Activated CD4-positive, alpha-beta T cell treated with anti-CD3 and anti-CD28 coated beads, Interleukin-2, amount 50 U/mL, for 4 hours (primary cell): ENCODE results near the gene UBAC2.
A peak's percentile ranks its signal among the peaks of the same experiment; 100 is the strongest.

Source experiments
- DNase-seq, 2 experiments: peaks; one replicate each; pipeline ENCODE4 v3.0.0-alpha.2; 2020

The UBAC2 gene

GRCh38 chr13:99299256-99299919 lies 98.7 kb downstream of the UBAC2 start:
- DNase-seq, result no peak

- DNase-seq, result no peak
Measured at GRCh38 chr13:99299920-99300341, 99.3 kb downstream of the UBAC2 start.

GRCh38 chr13:99301056-99301838 lies 100.6 kb downstream of the UBAC2 start:
- DNase-seq, result no peak

GRCh38 chr13:99301913-99302636 lies 101.4 kb downstream of the UBAC2 start:
- no peak for DNase-seq

- no peak for DNase-seq
Measured at GRCh38 chr13:99302637-99303505, 102.2 kb downstream of the UBAC2 start.

GRCh38 chr13:99303863-99304521 lies 103.3 kb downstream of the UBAC2 start:
- peak; percentile 34 for DNase-seq

GRCh38 chr13:99304541-99304940 lies 103.9 kb downstream of the UBAC2 start:
- DNase-seq, result no peak

GRCh38 chr13:99305158-99305557 lies 104.5 kb downstream of the UBAC2 start:
- no peak for DNase-seq

- DNase-seq, result no peak
Measured at GRCh38 chr13:99305566-99305965, 104.9 kb downstream of the UBAC2 start.

GRCh38 chr13:99307247-99307646 lies 106.6 kb downstream of the UBAC2 start, which contains the start of gene GPR183:
TSS of gene GPR183 (minus strand) at chr13:99307399. CDS start at chr13:99296145, 11,254 bp downstream.
- DNase-seq, result no peak

GRCh38 chr13:99307648-99308339 lies 107.1 kb downstream of the UBAC2 start:
- DNase-seq, result peak; percentile 62 to 63

GRCh38 chr13:99308471-99309087 lies 107.9 kb downstream of the UBAC2 start:
- DNase-seq, result no peak

- no peak for DNase-seq
Measured at GRCh38 chr13:99310382-99311031, 109.9 kb downstream of the UBAC2 start.

- DNase-seq, result no peak
Measured at GRCh38 chr13:99311137-99311536, 110.5 kb downstream of the UBAC2 start.

- no peak for DNase-seq
Measured at GRCh38 chr13:99311748-99312492, 111.3 kb downstream of the UBAC2 start.

- no peak for DNase-seq
Measured at GRCh38 chr13:99312493-99312883, 111.8 kb downstream of the UBAC2 start.

GRCh38 chr13:99313501-99313900 lies 112.8 kb downstream of the UBAC2 start:
- no peak for DNase-seq

- no peak for DNase-seq
Measured at GRCh38 chr13:99313941-99314340, 113.3 kb downstream of the UBAC2 start.

- peak; percentile 59 to 69 for DNase-seq
Measured at GRCh38 chr13:99314640-99315176, 114.1 kb downstream of the UBAC2 start.
